Measurements from ENCODE around the gene ARHGEF12.

Gene ARHGEF12

GRCh38 chr11:120307476-120307875 lies 28.7 kb upstream of the ARHGEF12 start:
- no peaks in the 10 kb centered on the region for H3K36me3 Mint-ChIP-seq (ENCODE audit: low read depth)
- H3K4me3 Mint-ChIP-seq, result no peak overlapping the region
- no peaks in the 10 kb centered on the region for H3K4me1 Mint-ChIP-seq (ENCODE audit: low read depth)
- no peaks in the 10 kb centered on the region for H3K9me3 Mint-ChIP-seq
- no peak overlapping the region for H3K27ac Mint-ChIP-seq
- peaks cover 14% of the 10 kb centered on the region for H3K27me3 Mint-ChIP-seq

DNA sequence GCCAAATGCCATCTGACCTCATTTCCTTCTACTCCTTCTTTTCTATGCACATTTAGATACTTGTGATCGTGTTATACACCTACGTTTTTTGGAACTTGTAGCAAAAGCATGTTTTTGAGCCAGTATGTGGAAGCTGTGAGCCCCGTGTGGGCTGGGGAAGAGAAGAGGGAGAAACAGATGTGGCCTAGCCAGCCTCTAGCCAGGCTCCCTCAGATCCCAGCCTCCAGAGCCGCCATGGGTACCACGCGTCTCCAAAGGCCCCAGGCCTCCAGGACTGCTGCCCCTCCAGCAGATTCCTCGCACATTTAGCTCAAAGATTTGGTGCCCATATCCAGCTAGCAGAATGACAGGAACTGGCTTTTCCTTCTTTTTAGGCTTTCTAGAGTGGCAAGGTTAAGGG lies 28.1 kb upstream of the ARHGEF12 start:
- Mint-ChIP-seq H3K9me3 (no peaks in the 10 kb centered on the region), H3K36me3 (ENCODE audit: low read depth) (no peaks in the 10 kb centered on the region), H3K27ac (no peak overlapping the region), H3K4me1 (ENCODE audit: low read depth) (no peaks in the 10 kb centered on the region), H3K27me3 (peaks cover 18% of the 10 kb centered on the region), H3K4me3 (no peak overlapping the region)

DNA sequence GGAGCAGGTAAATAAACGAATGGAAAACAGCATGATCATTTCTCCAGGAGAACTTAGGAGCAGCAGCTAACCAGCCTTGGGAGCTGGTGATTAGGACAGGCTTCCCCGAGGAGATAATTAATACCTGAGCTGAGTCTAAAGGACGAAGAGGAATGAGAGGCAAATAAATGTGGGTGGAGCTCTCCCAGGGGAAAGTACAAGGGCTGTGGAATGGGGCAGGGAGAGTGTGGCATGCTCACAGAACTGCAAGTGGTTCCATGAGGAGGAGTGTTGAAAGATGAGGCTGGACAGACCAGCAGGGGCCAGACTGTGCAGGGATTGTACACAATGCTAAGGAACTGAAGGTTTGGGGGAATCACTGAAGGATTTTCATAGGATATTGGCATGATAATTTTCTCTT lies 25.3 kb upstream of the ARHGEF12 start:
- H3K36me3 Mint-ChIP-seq (ENCODE audit: low read depth), result no peaks in the 10 kb centered on the region
- no peak overlapping the region for H3K4me3 Mint-ChIP-seq
- no peaks in the 10 kb centered on the region for H3K9me3 Mint-ChIP-seq
- H3K27me3 Mint-ChIP-seq, result peaks cover 8% of the 10 kb centered on the region
- H3K4me1 Mint-ChIP-seq (ENCODE audit: low read depth), result no peaks in the 10 kb centered on the region
- H3K27ac Mint-ChIP-seq, result no peak overlapping the region

- Mint-ChIP-seq H3K9me3 (no peaks in the 10 kb centered on the region), H3K4me3 (no peak overlapping the region), H3K4me1 (ENCODE audit: low read depth) (no peaks in the 10 kb centered on the region), H3K27me3 (peaks cover 25% of the 10 kb centered on the region), H3K36me3 (ENCODE audit: low read depth) (no peaks in the 10 kb centered on the region), H3K27ac (no peak overlapping the region)
Measured at GRCh38 chr11:120314861-120315260, 21.4 kb upstream of the ARHGEF12 start.

DNA sequence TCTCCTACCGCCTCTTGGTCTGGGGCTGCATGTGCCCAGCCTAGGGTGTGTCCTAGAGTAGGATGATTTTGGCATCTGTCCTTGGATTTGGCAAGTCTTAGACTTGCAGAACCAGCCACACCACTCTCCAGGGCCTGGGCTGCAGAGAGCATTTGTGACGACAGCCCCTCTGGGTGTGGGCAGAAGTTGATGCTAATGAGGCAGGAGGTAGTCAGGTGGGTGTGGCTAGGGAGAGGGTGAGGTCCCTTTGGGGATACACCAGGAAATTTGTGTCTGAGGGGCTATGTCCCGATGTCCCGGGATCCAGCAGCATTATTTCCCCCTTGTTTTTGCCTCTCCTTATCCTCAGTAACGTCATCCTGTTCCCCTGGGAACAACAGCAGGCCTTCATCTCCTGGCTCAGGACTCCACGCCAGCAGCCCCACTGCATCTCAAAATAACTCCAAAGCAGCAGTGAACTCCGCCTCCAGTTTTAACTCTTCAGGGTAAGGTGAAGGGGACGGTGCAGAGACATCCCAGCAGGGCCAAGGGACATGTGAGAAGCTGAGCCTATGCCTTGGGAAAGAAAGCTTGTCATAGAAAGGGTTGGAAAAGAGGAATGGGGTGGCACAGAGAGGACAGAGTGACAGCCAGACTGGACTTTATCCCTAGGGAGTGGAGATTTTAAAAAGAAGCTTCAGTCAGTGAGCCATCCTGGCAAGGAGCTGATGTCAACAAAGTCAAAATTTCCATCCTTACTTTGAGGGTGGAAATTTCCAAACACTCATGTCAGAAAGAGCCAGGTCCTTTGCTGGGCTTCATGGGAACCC lies 19.1 kb upstream of the ARHGEF12 start:
- no peaks in the 10 kb centered on the region for H3K36me3 Mint-ChIP-seq (ENCODE audit: low read depth)
- no peak overlapping the region for H3K4me3 Mint-ChIP-seq
- peaks cover 35% of the 10 kb centered on the region for H3K27me3 Mint-ChIP-seq
- no peaks in the 10 kb centered on the region for H3K9me3 Mint-ChIP-seq
- H3K27ac Mint-ChIP-seq, result no peak overlapping the region
- no peaks in the 10 kb centered on the region for H3K4me1 Mint-ChIP-seq (ENCODE audit: low read depth)

- Mint-ChIP-seq H3K36me3 (ENCODE audit: low read depth) (no peaks in the 10 kb centered on the region), H3K9me3 (no peaks in the 10 kb centered on the region), H3K4me1 (ENCODE audit: low read depth) (no peaks in the 10 kb centered on the region), H3K4me3 (no peak overlapping the region), H3K27me3 (peaks cover 31% of the 10 kb centered on the region), H3K27ac (no peak overlapping the region)
Measured at GRCh38 chr11:120317689-120318480, 18.3 kb upstream of the ARHGEF12 start.

- no peak overlapping the region for H3K4me3 Mint-ChIP-seq
- H3K27ac Mint-ChIP-seq, result no peak overlapping the region
- H3K27me3 Mint-ChIP-seq, result peaks cover 41% of the 10 kb centered on the region
- no peaks in the 10 kb centered on the region for H3K4me1 Mint-ChIP-seq (ENCODE audit: low read depth)
- no peaks in the 10 kb centered on the region for H3K36me3 Mint-ChIP-seq (ENCODE audit: low read depth)
- no peaks in the 10 kb centered on the region for H3K9me3 Mint-ChIP-seq
Measured at GRCh38 chr11:120318906-120319305, 17.3 kb upstream of the ARHGEF12 start.

- H3K4me3 Mint-ChIP-seq, result peak within 1 kb of the TSS; percentile 77
- peaks cover 27% of the 10 kb centered on the region for H3K4me1 Mint-ChIP-seq (ENCODE audit: low read depth)
- H3K27me3 Mint-ChIP-seq, result peaks cover 71% of the 10 kb centered on the region
- no peaks in the 10 kb centered on the region for H3K9me3 Mint-ChIP-seq
- H3K36me3 Mint-ChIP-seq (ENCODE audit: low read depth), result no peaks in the 10 kb centered on the region
- H3K27ac Mint-ChIP-seq, result no peak within 1 kb of the TSS
Measured at GRCh38 chr11:120324932-120325810, 11.0 kb upstream of the ARHGEF12 start, which contains the start of gene TLCD5. TLCD5 (plus strand) TSS chr11:120325299; CDS start chr11:120327442, 2,143 bp downstream.

- H3K36me3 Mint-ChIP-seq (ENCODE audit: low read depth), result no peaks in the 10 kb centered on the region
- H3K9me3 Mint-ChIP-seq, result no peaks in the 10 kb centered on the region
- peaks cover 27% of the 10 kb centered on the region for H3K4me1 Mint-ChIP-seq (ENCODE audit: low read depth)
- peak overlapping the region; percentile 77 for H3K4me3 Mint-ChIP-seq
- H3K27ac Mint-ChIP-seq, result no peak overlapping the region
- H3K27me3 Mint-ChIP-seq, result peaks cover 76% of the 10 kb centered on the region
Measured at GRCh38 chr11:120326228-120326627, 10.0 kb upstream of the ARHGEF12 start.

- H3K27ac Mint-ChIP-seq, result no peak overlapping the region
- H3K4me3 Mint-ChIP-seq, result no peak overlapping the region
- H3K9me3 Mint-ChIP-seq, result no peaks in the 10 kb centered on the region
- peaks cover 27% of the 10 kb centered on the region for H3K4me1 Mint-ChIP-seq (ENCODE audit: low read depth)
- peaks cover 80% of the 10 kb centered on the region for H3K27me3 Mint-ChIP-seq
- H3K36me3 Mint-ChIP-seq (ENCODE audit: low read depth), result no peaks in the 10 kb centered on the region
Measured at GRCh38 chr11:120326845-120327281, 9.3 kb upstream of the ARHGEF12 start.

GRCh38 chr11:120327311-120327710 lies 8.9 kb upstream of the ARHGEF12 start:
- Mint-ChIP-seq H3K4me1 (ENCODE audit: low read depth) (peaks cover 27% of the 10 kb centered on the region), H3K4me3 (no peak overlapping the region), H3K27ac (no peak overlapping the region), H3K9me3 (no peaks in the 10 kb centered on the region), H3K36me3 (ENCODE audit: low read depth) (no peaks in the 10 kb centered on the region), H3K27me3 (peaks cover 82% of the 10 kb centered on the region)

- Mint-ChIP-seq H3K4me1 (ENCODE audit: low read depth) (peaks cover 24% of the 10 kb centered on the region), H3K4me3 (no peak overlapping the region), H3K9me3 (no peaks in the 10 kb centered on the region), H3K27me3 (peaks cover 74% of the 10 kb centered on the region), H3K27ac (no peak overlapping the region), H3K36me3 (ENCODE audit: low read depth) (no peaks in the 10 kb centered on the region)
Measured at GRCh38 chr11:120329556-120329955, 6.7 kb upstream of the ARHGEF12 start.

DNA sequence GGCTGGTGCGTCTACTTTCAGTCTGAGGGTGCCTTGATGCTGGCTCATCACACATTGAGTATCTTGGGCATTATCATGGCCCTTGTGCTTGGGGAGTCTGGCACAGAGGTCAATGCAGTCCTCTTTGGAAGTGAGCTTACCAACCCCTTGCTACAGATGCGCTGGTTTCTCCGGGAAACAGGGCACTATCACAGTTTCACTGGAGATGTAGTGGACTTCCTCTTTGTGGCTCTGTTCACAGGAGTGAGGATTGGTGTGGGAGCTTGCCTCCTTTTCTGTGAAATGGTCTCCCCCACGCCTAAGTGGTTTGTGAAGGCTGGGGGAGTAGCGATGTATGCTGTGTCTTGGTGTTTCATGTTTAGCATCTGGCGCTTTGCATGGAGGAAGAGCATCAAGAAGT lies 6.2 kb upstream of the ARHGEF12 start:
- Mint-ChIP-seq H3K27ac (no peak overlapping the region), H3K4me1 (ENCODE audit: low read depth) (peaks cover 23% of the 10 kb centered on the region), H3K36me3 (ENCODE audit: low read depth) (no peaks in the 10 kb centered on the region), H3K4me3 (no peak overlapping the region), H3K27me3 (peaks cover 69% of the 10 kb centered on the region), H3K9me3 (no peaks in the 10 kb centered on the region)

DNA sequence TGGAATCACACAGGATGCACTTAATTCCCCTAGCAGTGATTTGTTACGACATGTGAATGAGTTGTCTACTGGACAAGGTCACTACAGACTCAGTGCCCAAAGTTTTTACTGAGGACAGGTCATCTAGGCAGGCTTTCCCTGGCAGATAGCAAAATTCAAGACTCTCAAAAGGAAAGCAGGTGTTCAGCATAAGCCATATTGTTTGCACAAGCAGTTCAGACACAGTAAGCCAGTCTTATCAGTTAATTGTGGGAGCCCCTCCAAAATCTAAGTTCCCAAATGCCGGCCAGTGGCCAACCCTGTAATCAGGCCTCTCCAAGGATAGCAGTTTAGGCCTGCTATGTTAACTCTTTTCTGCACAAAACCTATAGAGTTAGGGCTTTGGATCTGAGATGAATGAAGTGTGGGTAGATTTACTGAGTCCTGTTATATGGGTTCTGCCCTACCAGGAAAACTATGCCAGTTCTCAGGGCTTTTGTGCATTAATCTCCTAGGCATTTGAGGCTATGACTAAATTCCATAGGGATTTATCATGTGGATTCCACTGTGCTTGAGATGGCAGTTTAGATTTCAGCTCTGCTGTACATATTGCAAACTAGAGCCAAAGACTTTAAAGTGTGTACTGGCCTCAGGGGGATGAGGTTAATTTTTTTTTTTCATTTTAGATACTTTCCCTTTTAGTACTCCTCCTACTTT lies 4.8 kb upstream of the ARHGEF12 start:
- Mint-ChIP-seq H3K27ac (no peak overlapping the region), H3K27me3 (peaks cover 59% of the 10 kb centered on the region), H3K4me1 (ENCODE audit: low read depth) (peaks cover 17% of the 10 kb centered on the region), H3K36me3 (ENCODE audit: low read depth) (no peaks in the 10 kb centered on the region), H3K9me3 (no peaks in the 10 kb centered on the region), H3K4me3 (no peak overlapping the region)
